GM18861 (cell line): ENCODE measurements around the gene C19orf12.
A peak's percentile ranks its signal among the peaks of the same experiment; 100 is the strongest.
"Not testable (repeated sequence)": the region's sequence is repeated elsewhere in the genome, so short reads cannot be mapped to it uniquely, and the experiment has no call there.

Experiments used
- ATAC-seq: cut with Tn5 transposase; IDR thresholded peaks from one replicate; pipeline ENCODE4 v1.9.1; 2021; ENCODE audit not compliant: unreplicated experiment

Gene C19orf12

DNA sequence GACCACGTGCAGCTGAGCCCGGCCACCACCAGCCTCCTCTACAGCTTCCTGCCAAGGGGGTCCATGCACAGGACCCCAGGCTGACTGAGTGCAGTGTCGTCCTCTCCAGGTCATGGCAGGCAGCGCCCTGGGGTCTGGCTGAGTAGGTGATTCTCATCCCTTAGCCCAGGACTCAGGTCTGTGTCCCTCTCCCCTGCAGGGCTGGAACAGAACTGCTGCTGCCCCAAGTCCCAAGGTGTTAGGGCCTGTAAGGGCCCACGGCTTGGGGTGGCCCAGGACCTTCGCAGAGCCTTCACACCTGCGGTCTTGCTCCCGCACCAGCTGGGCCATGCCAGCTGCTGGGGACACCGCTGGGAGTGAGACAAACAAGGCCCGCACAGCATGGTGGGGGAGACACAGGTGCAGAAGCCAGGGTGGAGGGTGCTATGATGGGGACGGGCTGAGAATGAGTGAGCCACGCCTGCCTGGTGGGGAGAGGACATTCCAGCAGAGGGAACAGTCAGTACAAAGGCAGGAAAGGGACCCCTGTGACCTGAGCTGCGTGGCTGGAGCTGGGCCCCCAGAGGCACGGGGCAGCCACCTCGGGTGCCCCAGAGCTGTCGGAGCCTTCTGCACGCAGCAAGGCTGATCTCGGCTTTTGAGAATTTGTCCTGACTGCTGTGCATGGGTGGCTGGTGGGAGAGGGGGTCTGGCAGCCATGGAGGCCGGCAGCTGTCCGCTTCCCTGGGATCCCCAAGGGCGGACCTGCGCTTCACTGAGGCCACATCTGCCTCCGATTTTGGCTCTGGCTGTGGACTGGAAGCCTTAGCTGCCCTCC, 37.9 kb downstream of the C19orf12 start:
- ATAC-seq: no peak

GRCh38 chr19:29676586-29676985, 38.5 kb downstream of the C19orf12 start:
- no peak for ATAC-seq

DNA sequence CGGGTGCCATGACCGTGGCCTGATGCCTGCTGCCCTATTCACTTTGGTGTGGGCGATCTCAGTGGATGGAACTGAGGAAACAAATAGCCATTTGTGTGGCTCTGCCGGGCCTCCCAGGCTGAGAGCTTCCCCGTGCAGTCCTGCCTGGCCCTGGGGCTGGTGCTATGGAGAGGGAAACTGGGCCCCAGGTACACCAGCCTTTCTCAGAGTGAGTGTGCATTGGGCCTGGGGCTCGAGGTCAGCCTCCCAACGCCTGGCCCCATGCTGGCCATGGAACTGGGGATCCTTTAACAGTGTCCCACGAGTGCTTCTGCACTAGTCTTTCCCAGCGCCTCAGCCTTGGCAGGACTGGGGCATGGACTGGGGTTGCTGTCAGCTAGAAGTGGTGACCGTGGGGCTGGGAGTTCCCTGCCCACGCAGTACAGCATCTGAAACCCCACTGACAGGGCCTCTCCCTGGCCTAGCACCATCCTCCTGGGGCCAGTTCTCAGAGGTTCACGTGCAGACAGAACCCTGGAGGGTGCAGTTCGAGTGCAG, 39.3 kb downstream of the C19orf12 start:
- ATAC-seq: no peak

DNA sequence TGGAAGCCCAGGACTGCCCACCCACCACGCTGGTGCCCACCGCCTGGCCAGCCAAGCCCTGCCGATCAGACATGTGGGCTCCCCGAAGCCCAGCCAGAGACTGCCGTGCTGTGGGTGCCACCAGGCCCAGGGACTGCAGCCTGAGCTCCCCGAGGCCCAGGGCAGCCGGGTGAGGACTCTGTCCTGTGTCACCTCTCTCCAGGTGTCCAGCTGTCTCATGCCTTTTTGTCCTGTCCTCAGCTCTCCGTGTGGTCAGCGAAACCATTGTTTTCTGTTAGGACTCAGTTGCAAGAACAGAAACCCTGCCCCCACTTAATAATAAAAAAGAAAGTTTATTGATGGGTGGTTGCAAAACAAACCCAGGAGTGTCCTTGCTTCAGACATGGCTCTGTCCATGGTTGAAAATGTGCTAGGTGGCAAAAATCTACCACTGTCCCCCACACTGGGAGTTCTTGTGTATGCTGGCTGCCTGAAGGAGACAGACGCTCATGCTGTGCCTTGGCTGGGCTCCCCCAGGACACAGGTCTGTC, 39.9 kb downstream of the C19orf12 start:
- ATAC-seq: no peak

DNA sequence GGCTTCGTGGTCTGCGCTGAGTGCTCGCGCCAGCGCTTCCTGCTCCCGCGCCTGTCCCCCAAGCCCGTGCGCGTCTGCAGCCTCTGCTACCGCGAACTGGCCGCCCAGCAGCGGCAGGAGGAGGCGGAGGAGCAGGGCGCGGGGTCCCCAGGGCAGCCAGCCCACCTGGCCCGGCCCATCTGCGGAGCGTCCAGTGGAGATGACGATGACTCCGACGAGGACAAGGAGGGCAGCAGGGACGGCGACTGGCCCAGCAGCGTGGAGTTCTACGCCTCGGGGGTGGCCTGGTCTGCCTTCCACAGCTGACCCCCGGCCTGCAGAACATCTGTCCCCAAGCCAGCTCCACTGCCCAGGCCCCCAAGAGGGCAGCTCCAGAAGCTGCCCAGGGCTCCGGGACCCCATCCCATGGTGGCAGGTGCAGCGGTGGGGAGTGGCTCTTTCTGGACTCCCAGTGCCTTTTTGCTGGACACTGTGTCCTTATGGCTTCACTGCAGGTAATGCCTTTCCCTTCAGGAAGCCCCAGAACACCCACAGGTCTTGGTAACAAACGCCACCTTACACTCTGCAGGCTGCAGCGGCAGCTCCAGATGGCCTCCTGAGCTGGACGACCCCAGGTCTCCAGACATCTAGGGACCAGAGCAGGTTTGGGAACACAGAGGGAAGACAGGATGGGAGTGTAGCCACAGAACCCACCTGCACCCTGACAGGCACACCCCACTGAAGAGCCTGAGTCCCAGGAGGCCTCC, 40.5 kb downstream of the C19orf12 start:
- ATAC-seq: no peak

DNA sequence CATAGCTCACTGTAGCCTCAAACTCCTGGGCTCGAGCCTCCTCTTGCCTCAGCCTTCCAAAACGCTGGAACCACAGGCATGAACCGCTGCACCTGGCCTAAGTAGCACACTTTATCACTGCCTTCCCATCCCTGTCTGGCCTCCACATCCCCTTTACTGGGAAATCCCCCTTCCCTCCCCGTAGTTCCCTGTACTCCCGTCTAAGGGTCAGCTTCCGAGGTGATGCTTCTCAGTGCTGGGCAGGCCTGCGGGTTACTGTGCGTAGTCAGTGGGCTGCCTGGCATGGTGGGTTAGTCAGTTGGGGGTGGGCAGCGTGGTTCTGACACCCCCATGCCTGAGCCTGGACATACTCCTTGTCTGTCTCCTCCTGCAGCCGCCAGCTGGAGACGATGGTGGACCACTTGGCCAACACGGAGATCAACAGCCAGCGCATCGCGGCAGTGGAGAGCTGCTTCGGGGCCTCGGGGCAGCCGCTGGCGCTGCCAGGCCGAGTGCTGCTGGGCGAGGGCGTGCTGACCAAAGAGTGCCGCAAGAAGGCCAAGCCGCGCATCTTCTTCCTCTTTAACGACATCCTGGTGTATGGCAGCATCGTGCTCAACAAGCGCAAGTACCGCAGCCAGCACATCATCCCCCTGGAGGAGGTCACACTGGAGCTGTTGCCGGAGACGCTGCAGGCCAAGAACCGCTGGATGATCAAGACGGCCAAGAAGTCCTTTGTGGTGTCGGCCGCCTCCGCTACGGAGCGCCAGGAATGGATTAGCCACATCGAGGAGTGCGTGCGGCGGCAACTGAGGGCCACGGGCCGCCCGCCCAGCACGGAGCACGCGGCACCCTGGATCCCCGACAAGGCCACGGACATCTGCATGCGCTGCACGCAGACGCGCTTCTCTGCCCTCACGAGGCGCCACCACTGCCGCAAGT, 41.4 kb downstream of the C19orf12 start:
- ATAC-seq: no peak

- ATAC-seq: peak; percentile 30
Observed at GRCh38 chr19:29672933-29673336, 42.1 kb downstream of the C19orf12 start.

DNA sequence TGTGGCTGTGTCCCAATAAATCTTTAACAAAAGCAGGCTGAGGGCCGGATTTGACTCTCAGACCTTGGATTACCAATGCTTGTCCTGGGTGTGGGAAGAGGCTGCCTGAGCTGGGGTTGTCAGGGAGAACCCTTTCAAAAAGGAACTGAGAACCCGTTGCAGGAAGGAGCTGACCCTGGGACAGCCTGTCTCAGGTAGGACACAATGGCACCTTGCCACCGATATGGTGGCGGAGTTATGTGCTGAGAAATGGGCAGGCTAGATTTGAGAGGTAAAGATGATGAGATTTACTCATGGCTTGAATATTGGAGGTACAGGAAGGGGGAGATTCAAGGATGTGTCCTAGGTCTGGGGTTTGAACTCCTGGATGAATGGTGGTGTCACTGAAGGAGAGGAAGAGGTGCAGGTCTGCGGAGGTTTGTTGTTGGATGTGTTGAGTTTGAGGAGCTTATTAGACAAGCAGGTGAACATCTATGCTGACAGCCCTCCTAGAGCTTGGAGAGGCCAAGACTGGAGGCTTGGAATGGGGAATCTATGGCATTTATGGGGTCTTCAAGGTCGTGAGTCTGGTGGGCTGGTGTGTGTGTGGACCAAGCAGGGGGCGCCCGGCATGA, 42.6 kb downstream of the C19orf12 start:
- ATAC-seq: no peak

- ATAC-seq: peak; percentile 52
Observed at GRCh38 chr19:29671393-29672160, 43.5 kb downstream of the C19orf12 start.

- ATAC-seq: not testable (repeated sequence)
Observed at GRCh38 chr19:29671026-29671392, 44.1 kb downstream of the C19orf12 start.

DNA sequence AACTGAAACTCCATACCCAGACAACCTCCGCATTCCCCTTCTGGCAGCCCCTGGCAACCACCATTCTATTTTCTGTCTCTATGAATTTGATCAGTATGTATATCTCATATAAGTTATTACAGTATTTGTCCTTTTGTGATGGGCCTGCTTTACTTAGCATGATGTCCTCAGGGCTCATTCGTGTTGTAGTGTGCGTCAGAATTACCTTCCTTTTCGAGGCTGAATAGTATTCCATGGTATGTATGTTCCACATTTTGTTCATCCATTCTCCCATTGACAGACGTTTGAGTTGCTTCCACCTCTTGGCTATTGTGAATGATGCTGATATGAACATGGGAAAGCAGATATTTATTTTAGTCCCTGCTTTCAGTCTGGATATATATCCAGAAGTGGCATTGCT, 44.8 kb downstream of the C19orf12 start:
- ATAC-seq: no peak

DNA sequence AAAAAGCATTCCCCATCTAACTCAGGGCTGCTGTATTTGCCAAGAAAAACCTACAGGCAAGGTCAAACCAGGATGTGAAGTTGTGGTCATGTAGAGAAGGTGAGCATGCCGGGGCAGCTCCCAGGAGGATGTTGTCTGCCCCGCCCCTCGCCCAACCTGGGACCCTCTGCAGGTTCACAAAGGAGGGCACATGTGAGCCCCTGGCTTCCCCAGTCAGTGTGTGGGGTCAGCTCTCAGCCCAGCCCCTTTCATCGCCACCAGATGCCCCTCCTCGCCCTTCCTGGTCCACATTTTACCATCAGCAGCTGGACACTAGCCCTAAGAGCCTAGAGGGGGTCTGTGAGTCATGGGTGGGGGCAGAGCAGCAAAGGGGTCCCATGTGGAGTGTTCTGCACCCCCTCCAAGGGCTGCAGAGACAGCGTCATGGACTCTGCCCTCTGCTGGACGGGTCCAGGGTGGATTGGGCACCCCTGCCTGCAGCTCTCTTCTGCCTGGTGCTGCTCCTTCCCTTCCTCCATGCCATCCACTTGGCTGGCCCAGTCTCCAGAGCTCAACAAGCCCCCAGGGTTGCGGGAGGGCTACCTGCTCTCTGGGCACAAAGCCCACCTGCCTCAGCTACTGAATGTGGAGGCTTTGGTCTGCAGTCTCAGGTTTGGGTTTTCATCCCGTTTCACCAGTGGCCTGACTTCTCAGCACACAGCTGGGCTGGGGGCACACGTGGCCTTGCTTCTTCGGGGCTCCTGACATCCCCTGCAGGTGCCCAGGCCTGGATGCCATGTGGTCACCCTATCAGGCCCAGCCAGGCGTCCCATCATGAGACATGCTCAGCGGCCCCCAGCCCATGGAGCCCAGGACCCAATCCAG, 46.1 kb downstream of the C19orf12 start:
- no peak for ATAC-seq

- no peak for ATAC-seq
Observed at GRCh38 chr19:29667901-29668341, 47.1 kb downstream of the C19orf12 start.

- ATAC-seq: no peak
Observed at GRCh38 chr19:29667387-29667783, 47.7 kb downstream of the C19orf12 start.

DNA sequence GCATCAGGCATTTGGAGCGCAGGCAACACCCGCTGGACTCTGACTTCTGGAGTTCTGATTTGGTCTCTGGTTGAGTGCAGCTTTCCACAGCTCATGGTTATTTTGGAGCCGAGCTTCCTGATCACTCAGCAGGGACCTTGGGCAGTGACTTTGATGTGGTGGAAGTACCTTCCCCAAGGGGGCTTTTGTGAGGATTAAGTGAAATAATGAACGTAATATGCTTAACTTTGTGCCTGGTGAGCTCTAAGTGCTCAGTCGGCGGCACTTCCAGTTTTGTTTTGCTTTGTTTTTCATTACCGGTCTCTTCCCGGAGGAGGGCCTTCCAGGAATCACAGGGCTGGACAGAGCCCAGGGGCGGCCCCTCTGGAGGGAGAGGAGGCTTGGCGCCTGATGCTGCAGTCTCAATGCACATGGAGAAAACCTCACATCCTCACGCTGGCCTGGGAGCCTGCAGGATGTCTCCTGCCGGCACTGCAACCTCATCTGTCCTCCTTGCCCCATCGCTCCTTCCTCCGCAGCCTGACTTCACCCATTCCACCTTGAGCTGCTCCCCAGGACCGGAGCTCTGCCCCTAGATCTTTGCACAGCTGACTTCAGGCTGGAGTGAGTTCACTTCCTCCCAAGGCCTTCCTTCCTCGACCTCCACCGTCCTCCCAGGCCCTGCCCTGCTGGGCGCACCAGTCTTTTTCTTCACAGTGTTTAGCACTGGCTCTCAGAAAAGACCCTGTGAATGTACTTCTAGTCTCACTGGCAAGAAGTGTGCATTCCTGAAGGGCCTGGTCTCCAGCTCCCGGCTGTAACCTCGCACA, 48.3 kb downstream of the C19orf12 start:
- ATAC-seq: no peak

DNA sequence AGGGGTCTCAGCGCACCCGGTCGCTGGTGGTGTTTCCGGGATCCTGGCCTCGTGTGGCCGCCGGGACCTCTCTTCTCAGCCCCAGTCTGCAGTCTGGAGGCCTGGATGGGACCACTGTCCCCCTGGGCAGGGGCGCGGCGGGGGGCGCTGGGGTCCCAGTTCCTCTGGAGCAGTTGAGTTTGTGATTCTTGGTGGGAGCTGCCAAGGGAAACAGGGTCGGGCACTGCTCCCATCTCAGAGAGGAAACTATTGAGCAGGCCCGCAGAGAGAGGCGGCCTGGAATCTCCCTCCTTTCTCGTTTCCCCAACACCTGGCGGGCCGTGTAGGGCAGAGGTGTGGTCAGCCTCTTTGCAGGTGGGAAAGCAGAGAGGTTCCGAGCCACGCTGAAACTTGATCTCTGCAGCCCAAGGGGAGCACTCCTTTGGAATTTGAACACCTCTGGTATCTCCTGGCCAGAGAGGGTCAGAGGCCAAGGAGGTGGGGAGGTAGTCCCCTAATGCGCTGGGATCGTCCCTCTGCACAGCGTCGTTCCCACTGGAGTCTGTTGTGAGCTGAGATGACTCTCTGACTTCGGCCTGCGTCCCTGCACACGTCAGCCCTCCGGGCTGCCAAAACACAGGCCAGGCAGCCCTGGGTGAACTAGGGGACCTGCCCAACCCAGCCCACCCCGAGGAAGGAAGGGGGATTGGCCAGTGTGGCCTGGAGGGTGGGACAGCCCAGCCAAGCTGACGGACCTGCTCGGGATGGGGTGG, 49.1 kb downstream of the C19orf12 start:
- no peak for ATAC-seq

DNA sequence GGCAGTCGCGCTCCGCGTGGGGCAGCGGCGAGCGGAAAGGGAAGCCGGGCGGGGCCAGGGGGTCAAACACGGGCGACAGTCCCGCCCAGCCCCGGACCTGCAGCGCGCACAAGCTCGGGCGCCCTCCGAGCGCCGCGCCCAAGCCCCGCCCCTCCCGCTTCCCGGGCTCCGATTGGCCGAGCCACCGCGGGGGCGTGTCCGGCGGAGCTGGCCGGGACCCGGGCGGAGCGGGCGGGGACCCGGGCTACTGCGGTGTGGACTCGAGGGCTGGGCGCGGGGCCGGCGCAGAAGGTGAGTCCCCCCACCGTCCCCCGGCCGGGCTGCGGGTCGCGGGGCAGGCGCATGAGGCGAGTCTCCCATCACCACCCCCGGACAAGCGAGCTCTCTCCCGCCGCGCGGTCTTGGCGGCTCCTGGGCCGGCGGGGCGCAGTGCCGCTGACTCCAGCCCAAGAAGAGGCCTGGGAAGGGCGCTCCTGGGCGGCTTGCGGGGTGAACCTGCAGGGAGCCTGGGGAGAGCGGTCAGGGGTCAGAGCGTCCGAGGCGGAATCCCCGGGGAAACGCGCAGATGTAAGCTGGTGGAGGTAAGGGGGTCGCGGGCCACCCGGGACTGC, 49.7 kb downstream of the C19orf12 start, which contains the start of gene PLEKHF1:
Gene PLEKHF1 (plus strand): TSS at position 247 of the 611 bp plus-strand sequence. CDS start 8,379 bp downstream, outside the sequence.
- peak; percentile 76 for ATAC-seq
